ENCODE measurements around the gene ATRN.

GRCh38 chr20:3545401-3545925 lies 74.6 kb downstream of the ATRN start:
- TF ChIP-seq CTCF (conservative IDR thresholded peaks at IDR 0.05; ENCODE audit: low read length) (no peak), EZH2phosphoT487 (IDR thresholded peaks at IDR 0.05; ENCODE audit: borderline replicate concordance, low read depth, low read length) (no peak)

Measured in OCI-LY7 (cell line).